Peyer's patch (tissue), 4 donors: Measurements from ENCODE around the gene C16orf89. TPM values are rescaled to one million over a fixed set of nuclear protein-coding genes. Genes with fewer than 3 reads are reported as not detected.
A peak's percentile ranks its signal among the peaks of the same experiment; 100 is the strongest.

ENCODE experiments used
- DNase-seq, 3 donors: peaks; one replicate each; pipeline ENCODE4 v3.0.0-alpha.2; 2017 to 2019
- H3K27ac ChIP-seq, 4 donors: fragments of 200-600 bp; sonication (generic); one replicate each; pipeline ENCODE4 v1.5.1; 2016 to 2019
- H3K27me3 ChIP-seq, 2 donors: fragments of 200-600 bp; sonication (generic); one replicate each; pipeline ENCODE4 v1.5.1; 2019
- H3K36me3 ChIP-seq, 3 donors: fragments of 200-600 bp; sonication (generic); one replicate each; pipeline ENCODE4 v1.5.1; 2016 to 2019
- H3K4me1 ChIP-seq, 4 donors: fragments of 200-600 bp; sonication (generic); one replicate each; pipeline ENCODE4 v1.5.1; 2016 to 2019
- H3K4me3 ChIP-seq, 4 donors: fragments of 200-600 bp; sonication (generic); 1 replicate in 3 of 4; 2 replicates in 1 of 4; pipeline ENCODE4 v1.5.1; 2016 to 2019; ENCODE audit warnings: mild to moderate bottlenecking in 1 of 4
- H3K9me3 ChIP-seq, 4 donors: fragments of 200-600 bp; sonication (generic); one replicate each; pipeline ENCODE4 v1.5.1; 2016 to 2019; ENCODE audit warnings: mild to moderate bottlenecking in 1 of 4
- CTCF ChIP-seq, 6 experiments: fragments of 450-650 bp in 4 of 6; fragments of 200-600 bp in 2 of 6; sonication (generic) in 1 of 6; IDR thresholded peaks; one replicate each; pipeline ENCODE4 v1.5.1; 2017 to 2019; ENCODE audit warnings: antibody characterized with exemption in 6 of 6, mild to moderate bottlenecking in 3 of 6, moderate library complexity in 1 of 6
- POLR2A ChIP-seq, 2 donors: fragments of 450-650 bp; IDR thresholded peaks; one replicate each; pipeline ENCODE4 v1.5.1; 2017; ENCODE audit warnings: antibody characterized with exemption in 2 of 2, mild to moderate bottlenecking in 2 of 2, moderate library complexity in 2 of 2
- total RNA-seq, 4 donors: library from RNA; depleted of rRNA; stranded (reverse); fragments of >200 nt; gene quantifications; one replicate each; pipeline ENCODE4 v1.1.0, GENCODE V29; 2016

Gene C16orf89
- total RNA-seq, 4 donors from 2014 or later, result 0.80 to 1.4 TPM; not detected in 2

DNA sequence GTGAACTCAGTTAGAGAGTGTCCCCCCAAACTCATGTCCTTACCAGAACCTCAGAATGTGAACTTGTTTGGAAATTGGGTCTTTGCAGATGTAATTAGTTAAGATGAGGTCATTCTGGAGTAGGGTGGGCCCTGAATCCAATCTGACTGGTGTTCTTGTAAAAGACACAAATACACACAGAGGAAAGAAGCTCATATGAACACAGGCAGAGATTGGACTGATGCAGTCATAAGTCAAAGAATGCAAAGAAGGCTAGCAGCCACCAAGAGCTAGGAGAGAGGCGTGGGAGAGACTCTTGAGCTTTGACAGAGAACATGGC, 29.9 kb downstream of the C16orf89 start:
- Histone ChIP-seq H3K4me1 (peaks cover 0 to 18% (median 4%) of the 10 kb centered on the region in 4 donors), H3K36me3 (no peaks in the 10 kb centered on the region), H3K9me3 (no peaks in the 10 kb centered on the region), H3K4me3 (no peak overlapping the region), H3K27ac (no peak overlapping the region), H3K27me3 (no peaks in the 10 kb centered on the region)
- no peak for DNase-seq
- TF ChIP-seq CTCF (IDR thresholded peaks at IDR 0.05) (no peak), POLR2A (IDR thresholded peaks at IDR 0.05) (no peak)

GRCh38 chr16:5034167-5034523, 31.6 kb downstream of the C16orf89 start:
- Histone ChIP-seq H3K9me3 (no peaks in the 10 kb centered on the region), H3K27me3 (no peaks in the 10 kb centered on the region), H3K27ac (peak overlapping the region; percentile 51 to 84 (median 68)), H3K4me1 (peaks cover 0 to 18% (median 4%) of the 10 kb centered on the region in 4 donors), H3K36me3 (peaks cover 0 to 7% (median 0%) of the 10 kb centered on the region in 3 donors), H3K4me3 (peak overlapping the region; percentile 54 to 93 (median 86))
- no peak for DNase-seq
- TF ChIP-seq POLR2A (IDR thresholded peaks at IDR 0.05) (no peak), CTCF (IDR thresholded peaks at IDR 0.05) (no peak)

DNA sequence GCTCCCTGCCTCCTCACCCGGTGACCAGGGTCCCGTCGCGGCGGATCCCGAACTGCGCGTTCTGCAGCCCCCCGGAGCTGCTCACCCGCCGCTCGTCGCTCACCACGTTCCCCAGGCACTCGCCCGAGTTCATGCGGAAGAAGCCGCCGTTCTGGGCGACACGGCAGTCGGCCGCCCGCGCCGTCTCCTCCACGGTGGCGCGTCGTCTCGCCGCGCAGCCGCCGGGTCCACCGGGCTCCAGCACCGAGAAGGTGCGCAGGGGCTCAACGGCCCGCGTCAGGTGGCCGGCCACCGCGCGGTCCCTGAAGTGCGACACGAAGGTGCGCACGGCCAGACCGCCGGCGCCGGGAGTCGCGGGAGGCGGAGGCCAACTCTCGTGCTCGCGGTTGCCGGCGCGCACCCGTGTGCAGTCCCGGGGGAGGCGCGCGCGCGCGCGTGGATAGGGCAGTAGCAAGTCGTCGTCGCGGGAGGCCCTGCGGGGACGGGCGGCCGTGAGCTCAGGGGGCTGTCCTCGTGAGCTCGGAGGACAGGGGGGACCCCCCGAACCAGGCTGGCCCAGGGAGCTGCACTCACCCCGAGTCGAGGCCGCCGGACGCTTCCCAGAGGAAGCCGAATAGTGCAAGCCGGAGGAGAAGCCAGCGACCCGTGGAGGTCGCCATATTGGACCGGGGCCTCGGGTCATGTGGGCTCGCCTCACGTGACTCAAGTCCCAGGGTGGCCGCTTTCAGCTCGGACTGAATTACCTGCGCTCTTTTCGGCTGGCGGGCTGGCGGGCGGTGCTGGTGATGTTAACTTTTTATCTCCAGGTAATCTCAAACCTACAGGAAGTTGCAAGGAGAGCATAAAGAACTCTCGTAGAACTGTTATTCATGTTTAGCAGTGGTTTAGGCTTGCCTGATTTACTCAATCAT, 32.2 kb downstream of the C16orf89 start, which contains the start of gene NAGPA:
TSS of gene NAGPA (minus strand) at position 680 of the 911 bp plus-strand sequence. CDS start at position 659, 21 bp downstream.
- Histone ChIP-seq H3K4me3 (peak within 1 kb of the TSS; percentile 54 to 93 (median 86)), H3K4me1 (peaks cover 0 to 18% (median 4%) of the 10 kb centered on the region in 4 donors), H3K27ac (peak within 1 kb of the TSS; percentile 51 to 84 (median 68)), H3K36me3 (peaks cover 0 to 13% (median 0%) of the 10 kb centered on the region in 3 donors), H3K9me3 (no peaks in the 10 kb centered on the region), H3K27me3 (no peaks in the 10 kb centered on the region)
- TF ChIP-seq CTCF (IDR thresholded peaks at IDR 0.05), result no peak
- peak; percentile 9 to 44 for TF ChIP-seq POLR2A (IDR thresholded peaks at IDR 0.05)
- DNase-seq, result peak; percentile 91 to 97 (median 95)

GRCh38 chr16:5032748-5033167, 33.0 kb downstream of the C16orf89 start:
- Histone ChIP-seq H3K36me3 (peaks cover 0 to 20% (median 0%) of the 10 kb centered on the region in 3 donors), H3K27me3 (no peaks in the 10 kb centered on the region), H3K4me1 (peaks cover 0 to 18% (median 4%) of the 10 kb centered on the region in 4 donors), H3K9me3 (no peaks in the 10 kb centered on the region), H3K27ac (peak overlapping the region in 3 of 4 donors; percentile 58 to 84 (median 79)), H3K4me3 (peak overlapping the region; percentile 54 to 93 (median 86))
- DNase-seq, result peak in 2 of 3 donors; percentile 64 to 65
- TF ChIP-seq CTCF (IDR thresholded peaks at IDR 0.05) (no peak), POLR2A (IDR thresholded peaks at IDR 0.05) (peak in 1 of 2 donors; percentile 7)

DNA sequence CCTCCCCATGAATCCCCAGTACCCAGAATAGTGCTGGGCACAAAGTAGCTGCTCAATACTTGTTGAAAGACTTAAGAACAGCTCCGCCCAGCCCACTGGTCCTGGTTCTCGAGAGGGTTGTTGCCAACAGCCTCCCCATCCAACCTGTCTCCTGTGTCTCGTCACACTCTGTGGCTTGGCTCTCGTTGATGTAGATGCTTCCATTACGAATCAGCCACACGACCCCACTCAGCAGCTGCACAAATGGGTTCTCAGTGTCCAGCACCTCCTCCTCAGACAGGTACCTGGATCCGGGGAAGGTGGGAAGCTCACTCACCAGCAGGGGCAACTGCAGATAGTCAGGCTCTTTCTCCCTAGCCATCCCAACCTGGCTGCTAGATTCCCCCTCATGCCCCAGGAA, 34.2 kb downstream of the C16orf89 start:
- H3K27me3 ChIP-seq, result no peaks in the 10 kb centered on the region
- H3K4me3 ChIP-seq, result no peak overlapping the region
- no peak for TF ChIP-seq POLR2A (IDR thresholded peaks at IDR 0.05)
- no peak for TF ChIP-seq CTCF (IDR thresholded peaks at IDR 0.05)
- DNase-seq, result no peak
- no peaks in the 10 kb centered on the region for H3K9me3 ChIP-seq
- peaks cover 0 to 18% (median 4%) of the 10 kb centered on the region in 4 donors for H3K4me1 ChIP-seq
- peaks cover 0 to 24% (median 0%) of the 10 kb centered on the region in 3 donors for H3K36me3 ChIP-seq
- H3K27ac ChIP-seq, result no peak overlapping the region
